PC-9 (cell line): ENCODE results near the gene PCMTD2. TPM values are rescaled to one million over a fixed set of nuclear protein-coding genes. Genes with fewer than 3 reads are reported as not detected.

Experiments used
- BruUV-seq: library from RNA; stranded (reverse); fragments of 400-500 nt; replicated peaks from 2 replicates; lab custom pipeline; 2021; lab: Mats Ljungman, UMichigan
- CTCF ChIA-PET: fragments of 300-600 bp; sonication (Branson Sonifier 250); formaldehyde crosslinking; loops from one replicate; lab custom pipeline; 2022; ENCODE audit warnings: antibody characterized with exemption; lab: Charles Lee
- POLR2A ChIA-PET: fragments of 300-600 bp; sonication (Branson Sonifier 250); formaldehyde crosslinking; loops from one replicate; lab custom pipeline; 2022; ENCODE audit warnings: antibody characterized with exemption; ENCODE audit not compliant: unreplicated experiment; lab: Charles Lee
- DNase-seq, 2 experiments: peaks; one replicate each; pipeline versions ENCODE4 v3.0.0 to v3.0.0-alpha.2; 2015 to 2022; ENCODE audit warnings: mixed read lengths in 1 of 2
- H2AFZ ChIP-seq: fragments of 200-600 bp; sonication (generic); 2 replicates; pipeline ENCODE4 v1.8.1; 2017; ENCODE audit warnings: antibody characterized with exemption
- H3F3A ChIP-seq: fragments of 200-600 bp; sonication (generic); 2 replicates; pipeline ENCODE4 v1.8.1; 2017; ENCODE audit warnings: antibody characterized with exemption, mild to moderate bottlenecking, low read depth; ENCODE audit not compliant: insufficient read depth
- H3K27ac ChIP-seq: fragments of 200-600 bp; sonication (generic); 2 replicates; pipeline ENCODE4 v1.6.1; 2016; ENCODE audit warnings: mixed run types
- H3K27me3 ChIP-seq: fragments of 200-600 bp; sonication (generic); 2 replicates; pipeline ENCODE4 v1.6.1; 2016; ENCODE audit warnings: low read depth, mixed run types; ENCODE audit not compliant: insufficient read depth
- H3K36me3 ChIP-seq: fragments of 200-600 bp; sonication (generic); 2 replicates; pipeline ENCODE4 v1.6.1; 2016; ENCODE audit warnings: low read depth, mixed run types
- H3K4me1 ChIP-seq: fragments of 200-600 bp; sonication (generic); replicated peaks from 2 replicates; pipeline ENCODE4 v1.6.1; 2016; ENCODE audit warnings: mixed run types; ENCODE audit not compliant: insufficient read depth
- H3K4me2 ChIP-seq: fragments of 200-600 bp; sonication (generic); 2 replicates; pipeline ENCODE4 v1.6.1; 2017; ENCODE audit warnings: mixed run types
- H3K4me3 ChIP-seq: fragments of 200-600 bp; sonication (generic); 2 replicates; pipeline ENCODE4 v1.6.1; 2016; ENCODE audit warnings: mixed run types
- H3K79me2 ChIP-seq: fragments of 200-600 bp; sonication (generic); 2 replicates; pipeline ENCODE4 v1.6.1; 2017; ENCODE audit warnings: low read depth, mixed run types
- H3K9me2 ChIP-seq: fragments of 200-600 bp; sonication (generic); 2 replicates; pipeline ENCODE4 v1.8.1; 2017; ENCODE audit warnings: mild to moderate bottlenecking; ENCODE audit not compliant: insufficient read depth
- H3K9me3 ChIP-seq: fragments of 200-600 bp; sonication (generic); 2 replicates; pipeline ENCODE4 v1.8.1; 2016; ENCODE audit warnings: low read depth; ENCODE audit not compliant: insufficient read depth
- H4K20me1 ChIP-seq: fragments of 200-600 bp; sonication (generic); 2 replicates; pipeline ENCODE4 v1.8.1; 2017; ENCODE audit not compliant: insufficient read depth
- EZH2 ChIP-seq: fragments of 200-600 bp; sonication (generic); IDR thresholded peaks from 2 replicates; pipeline ENCODE4 v1.8.0; 2017; ENCODE audit warnings: antibody characterized with exemption, low read depth
- intact Hi-C: fragments of 100-400 bp; cut with micrococcal nuclease; formaldehyde crosslinking; loops from one replicate; pipeline ENCODE4 v1.10.0; 2022; ENCODE audit not compliant: unreplicated experiment
- total RNA-seq: library from RNA; stranded (reverse); gene quantifications from 2 replicates; pipeline ENCODE4 v1.2.3, GENCODE V29; 2021
- TF ChIP-seq, protein P1 (sequence below): fragments of 200-600 bp; sonication (generic); conservative IDR thresholded peaks from 2 replicates; pipeline ENCODE4 v1.6.1; 2017; ENCODE audit warnings: mixed run types, antibody characterized with exemption, mild to moderate bottlenecking, moderate library complexity

Gene PCMTD2
- total RNA-seq, 1 experiment from 2014 or later = 86.5 TPM

DNA sequence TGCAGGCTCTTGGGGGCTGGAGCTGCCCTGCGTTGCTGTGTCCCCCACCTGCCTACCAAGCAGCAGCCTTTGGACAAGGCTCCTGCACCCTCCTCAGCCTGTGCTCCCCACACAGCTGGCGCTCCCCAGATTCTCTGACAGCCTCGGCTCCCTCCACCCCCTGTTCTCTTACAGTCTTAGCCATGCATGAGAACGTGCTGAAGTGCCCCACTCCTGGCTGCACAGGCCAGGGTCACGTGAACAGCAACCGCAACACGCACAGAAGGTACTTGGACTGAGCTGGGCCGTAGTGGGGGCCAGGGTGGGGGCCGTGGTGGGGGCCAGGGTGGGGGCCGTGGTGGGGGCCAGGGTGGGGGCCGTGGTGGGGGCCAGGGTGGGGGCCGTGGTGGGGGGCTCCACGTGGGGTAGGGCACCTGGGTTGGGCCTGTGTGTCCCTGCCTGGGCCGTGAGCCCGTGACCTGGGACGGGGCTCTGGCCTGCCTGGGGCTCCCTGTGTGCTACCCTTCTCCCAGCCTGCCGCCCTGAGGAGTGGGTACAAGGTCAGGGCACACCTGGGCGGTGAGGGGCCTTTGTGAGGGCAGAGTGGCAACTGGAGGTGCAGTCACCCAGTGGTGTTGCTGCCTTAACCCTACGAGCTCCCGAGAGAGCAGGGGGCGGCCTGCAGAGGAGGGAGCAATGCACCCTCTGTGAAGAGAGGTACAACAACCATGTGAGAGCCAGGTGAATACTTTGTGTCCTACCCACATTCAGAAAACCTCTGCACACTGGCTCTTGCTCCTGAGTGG lies 43.5 kb upstream of the PCMTD2 start:
- peaks cover 9% of the 10 kb centered on the region; the same call in 1 of the 2 replicates for H4K20me1 ChIP-seq
- no peak for DNase-seq
- intact Hi-C loops = no loop called here
- ChIA-PET CTCF (no interaction called here), POLR2A (no interaction called here)
- no peaks in the 10 kb centered on the region for H3K79me2 ChIP-seq
- H3K27ac ChIP-seq = no peak overlapping the region
- no peaks in the 10 kb centered on the region for H3K9me2 ChIP-seq
- H3K4me2 ChIP-seq = no peak overlapping the region
- H3K36me3 ChIP-seq = no peaks in the 10 kb centered on the region
- peaks cover 98% of the 10 kb centered on the region for H3K27me3 ChIP-seq
- no peak overlapping the region for H2AFZ ChIP-seq
- no peak overlapping the region for H3K4me3 ChIP-seq
- no TSS peak for BruUV-seq
- H3K4me1 ChIP-seq = no peaks in the 10 kb centered on the region
- no peaks in the 10 kb centered on the region for H3K9me3 ChIP-seq
- H3F3A ChIP-seq = no peaks in the 10 kb centered on the region
- TF ChIP-seq EZH2 = no peak
- TF ChIP-seq, protein P1, sequence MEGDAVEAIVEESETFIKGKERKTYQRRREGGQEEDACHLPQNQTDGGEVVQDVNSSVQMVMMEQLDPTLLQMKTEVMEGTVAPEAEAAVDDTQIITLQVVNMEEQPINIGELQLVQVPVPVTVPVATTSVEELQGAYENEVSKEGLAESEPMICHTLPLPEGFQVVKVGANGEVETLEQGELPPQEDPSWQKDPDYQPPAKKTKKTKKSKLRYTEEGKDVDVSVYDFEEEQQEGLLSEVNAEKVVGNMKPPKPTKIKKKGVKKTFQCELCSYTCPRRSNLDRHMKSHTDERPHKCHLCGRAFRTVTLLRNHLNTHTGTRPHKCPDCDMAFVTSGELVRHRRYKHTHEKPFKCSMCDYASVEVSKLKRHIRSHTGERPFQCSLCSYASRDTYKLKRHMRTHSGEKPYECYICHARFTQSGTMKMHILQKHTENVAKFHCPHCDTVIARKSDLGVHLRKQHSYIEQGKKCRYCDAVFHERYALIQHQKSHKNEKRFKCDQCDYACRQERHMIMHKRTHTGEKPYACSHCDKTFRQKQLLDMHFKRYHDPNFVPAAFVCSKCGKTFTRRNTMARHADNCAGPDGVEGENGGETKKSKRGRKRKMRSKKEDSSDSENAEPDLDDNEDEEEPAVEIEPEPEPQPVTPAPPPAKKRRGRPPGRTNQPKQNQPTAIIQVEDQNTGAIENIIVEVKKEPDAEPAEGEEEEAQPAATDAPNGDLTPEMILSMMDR = no peak

DNA sequence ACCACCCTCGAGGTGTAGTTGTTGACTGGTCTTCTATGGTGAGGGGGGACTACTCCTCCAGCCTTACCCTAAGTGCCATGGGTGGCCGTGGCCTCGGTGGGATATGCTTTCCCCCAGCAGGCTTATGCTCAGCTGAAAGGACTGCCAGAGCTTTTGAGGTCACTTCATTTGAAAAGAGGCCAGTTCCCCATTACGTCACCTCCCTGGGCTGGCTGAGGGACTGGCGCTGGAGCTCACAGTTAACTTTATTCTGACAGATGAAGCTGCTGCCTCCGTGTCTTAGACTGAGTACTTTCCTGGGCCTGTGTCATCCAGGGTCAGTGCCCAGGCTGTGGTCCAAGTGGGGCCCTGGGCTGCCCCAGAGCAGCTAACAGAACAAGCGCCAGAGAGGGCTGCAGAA lies 42.8 kb upstream of the PCMTD2 start:
- Histone ChIP-seq H3K27me3 (peaks cover 97% of the 10 kb centered on the region), H3K4me1 (no peaks in the 10 kb centered on the region), H3K79me2 (no peaks in the 10 kb centered on the region), H3K9me3 (no peaks in the 10 kb centered on the region), H2AFZ (no peak overlapping the region), H3K27ac (no peak overlapping the region), H4K20me1 (peaks cover 9% of the 10 kb centered on the region; the same call in 1 of the 2 replicates), H3K4me3 (no peak overlapping the region), H3K36me3 (no peaks in the 10 kb centered on the region), H3K9me2 (no peaks in the 10 kb centered on the region), H3F3A (no peaks in the 10 kb centered on the region), H3K4me2 (no peak overlapping the region)
- ChIA-PET CTCF (no interaction called here), POLR2A (no interaction called here)
- no TSS peak for BruUV-seq
- no peak for TF ChIP-seq EZH2
- TF ChIP-seq, protein P1 = no peak
- no peak for DNase-seq
- intact Hi-C loops = no loop called here

DNA sequence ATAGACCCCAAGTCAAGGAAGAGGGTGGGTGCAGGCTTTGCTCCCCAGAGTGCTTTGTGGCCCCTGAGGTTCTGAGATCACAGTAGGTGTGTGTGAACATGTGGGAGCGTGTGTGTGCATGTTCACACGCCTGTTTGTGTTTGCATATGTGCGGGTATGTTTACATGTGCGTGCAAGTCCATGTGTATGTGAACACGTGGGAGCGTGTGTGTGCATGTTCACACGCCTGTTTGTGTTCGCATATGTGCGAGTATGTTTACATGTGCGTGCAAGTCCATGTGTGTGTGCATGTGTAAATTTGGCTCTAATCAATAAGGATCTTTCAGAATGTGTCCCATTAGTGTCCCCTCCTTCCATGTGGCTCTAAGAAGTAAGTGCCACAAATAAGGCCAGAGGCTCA lies 41.4 kb upstream of the PCMTD2 start:
- CTCF ChIA-PET = no interaction called here
- no peak overlapping the region for H3K4me2 ChIP-seq
- H3K9me3 ChIP-seq = no peaks in the 10 kb centered on the region
- H2AFZ ChIP-seq = no peak overlapping the region
- H3F3A ChIP-seq = no peaks in the 10 kb centered on the region
- DNase-seq = no peak
- no peaks in the 10 kb centered on the region for H3K4me1 ChIP-seq
- TF ChIP-seq, protein P1 = no peak
- TF ChIP-seq EZH2 = no peak
- peaks cover 6% of the 10 kb centered on the region; the same call in 1 of the 2 replicates for H4K20me1 ChIP-seq
- H3K9me2 ChIP-seq = no peaks in the 10 kb centered on the region
- intact Hi-C loops = no loop called here
- POLR2A ChIA-PET = no interaction called here
- no peak overlapping the region for H3K27ac ChIP-seq
- no peaks in the 10 kb centered on the region for H3K36me3 ChIP-seq
- H3K27me3 ChIP-seq = peaks cover 97% of the 10 kb centered on the region
- no peaks in the 10 kb centered on the region for H3K79me2 ChIP-seq
- H3K4me3 ChIP-seq = no peak overlapping the region
- no TSS peak for BruUV-seq
